ENCODE measurements around the gene HIVEP3.

HIVEP3 gene

DNA sequence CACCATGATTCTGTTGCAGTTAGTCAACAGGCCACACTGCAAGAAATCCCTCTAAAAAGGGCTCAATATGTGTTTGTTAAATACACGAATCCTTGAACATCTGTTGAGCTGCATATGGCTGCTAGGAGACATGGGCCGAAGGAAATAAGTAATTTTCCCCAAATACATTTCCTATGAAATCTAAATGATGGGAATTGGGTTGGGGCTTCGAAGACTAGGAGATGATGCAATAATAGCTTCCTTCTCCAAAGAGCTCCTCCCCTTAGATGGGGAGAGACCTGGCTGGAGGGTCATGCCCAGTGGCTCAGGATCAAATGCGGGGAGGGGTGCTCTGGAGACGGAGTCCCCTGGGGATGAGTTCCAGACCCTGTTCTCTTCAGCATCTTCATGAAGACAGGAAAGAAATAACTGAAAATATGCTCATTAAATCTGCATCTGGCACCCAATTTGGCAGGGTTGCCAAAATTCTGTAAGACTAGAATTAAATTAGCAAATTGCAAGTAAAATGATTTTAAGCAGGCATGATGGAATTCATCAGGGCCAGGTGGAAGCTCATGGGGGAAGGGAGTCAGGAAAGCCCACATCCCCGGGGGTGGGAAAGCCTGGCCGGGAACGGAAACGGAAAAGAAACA, 269.2 kb downstream of the HIVEP3 start:
- Mint-ChIP-seq H3K4me3 (no peak overlapping the region), H3K27ac (ENCODE audit: low read depth) (peak overlapping the region; percentile 70), H3K36me3 (ENCODE audit: insufficient read depth) (peaks cover 1% of the 10 kb centered on the region), H3K9me3 (no peaks in the 10 kb centered on the region), H3K4me1 (peaks cover 60% of the 10 kb centered on the region), H3K27me3 (no peaks in the 10 kb centered on the region)
- DNase-seq (ENCODE audit: low spot score in 2 of 2) (no peak), ATAC-seq (replicated peaks; ENCODE audit: extremely low read depth, poor library complexity, severe bottlenecking) (no peak)

DNA sequence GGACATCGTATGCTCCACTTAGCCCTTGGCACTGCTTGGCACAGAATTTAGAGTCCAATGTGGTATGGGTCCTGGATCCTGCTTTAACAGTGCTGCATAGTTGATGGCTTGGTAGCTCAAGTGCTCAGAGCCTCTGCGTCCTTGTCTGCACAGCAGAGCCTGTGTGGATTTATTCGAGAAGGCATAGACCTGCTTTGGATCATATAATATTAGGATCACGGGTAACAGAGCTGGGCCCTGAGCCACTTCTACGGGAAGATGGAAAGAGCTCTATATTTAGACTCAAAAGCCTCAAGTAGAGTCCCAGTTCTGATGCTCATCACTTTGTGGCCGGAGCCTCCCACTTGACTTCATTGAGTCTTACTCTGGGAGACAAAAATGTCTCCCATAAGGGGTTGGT, 269.9 kb downstream of the HIVEP3 start:
- H3K4me3 Mint-ChIP-seq = no peak overlapping the region

DNA sequence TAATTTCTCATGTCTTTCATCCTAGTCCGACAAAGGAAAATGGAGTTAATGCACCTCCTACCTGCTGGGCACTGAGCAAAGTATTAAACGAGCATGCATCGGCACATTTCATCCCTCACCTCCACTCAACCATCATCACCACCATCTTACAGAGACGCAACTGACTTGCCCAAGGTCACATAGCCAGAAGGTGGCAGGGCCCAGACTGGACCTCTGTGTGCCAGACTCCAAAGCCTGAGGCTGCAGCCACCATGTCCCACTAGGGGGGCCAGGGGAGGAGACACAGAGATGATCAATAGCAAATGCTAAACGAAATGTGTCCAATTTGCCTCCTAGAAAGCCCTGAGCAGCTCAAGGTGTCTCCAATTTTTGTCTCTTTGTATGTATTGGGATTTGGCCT, 270.5 kb downstream of the HIVEP3 start:
- no peak for ATAC-seq (replicated peaks; ENCODE audit: extremely low read depth, poor library complexity, severe bottlenecking)

More for the DNA sequence above, 269.9 kb downstream of the HIVEP3 start:
- H3K4me1 Mint-ChIP-seq = peaks cover 60% of the 10 kb centered on the region
- no peak for DNase-seq (ENCODE audit: low spot score in 2 of 2)
- H3K27me3 Mint-ChIP-seq = no peaks in the 10 kb centered on the region
- peaks cover 1% of the 10 kb centered on the region for H3K36me3 Mint-ChIP-seq (ENCODE audit: insufficient read depth)
- no peak overlapping the region for H3K27ac Mint-ChIP-seq (ENCODE audit: low read depth)
- H3K9me3 Mint-ChIP-seq = no peaks in the 10 kb centered on the region
- no peak for ATAC-seq (replicated peaks; ENCODE audit: extremely low read depth, poor library complexity, severe bottlenecking)

DNA sequence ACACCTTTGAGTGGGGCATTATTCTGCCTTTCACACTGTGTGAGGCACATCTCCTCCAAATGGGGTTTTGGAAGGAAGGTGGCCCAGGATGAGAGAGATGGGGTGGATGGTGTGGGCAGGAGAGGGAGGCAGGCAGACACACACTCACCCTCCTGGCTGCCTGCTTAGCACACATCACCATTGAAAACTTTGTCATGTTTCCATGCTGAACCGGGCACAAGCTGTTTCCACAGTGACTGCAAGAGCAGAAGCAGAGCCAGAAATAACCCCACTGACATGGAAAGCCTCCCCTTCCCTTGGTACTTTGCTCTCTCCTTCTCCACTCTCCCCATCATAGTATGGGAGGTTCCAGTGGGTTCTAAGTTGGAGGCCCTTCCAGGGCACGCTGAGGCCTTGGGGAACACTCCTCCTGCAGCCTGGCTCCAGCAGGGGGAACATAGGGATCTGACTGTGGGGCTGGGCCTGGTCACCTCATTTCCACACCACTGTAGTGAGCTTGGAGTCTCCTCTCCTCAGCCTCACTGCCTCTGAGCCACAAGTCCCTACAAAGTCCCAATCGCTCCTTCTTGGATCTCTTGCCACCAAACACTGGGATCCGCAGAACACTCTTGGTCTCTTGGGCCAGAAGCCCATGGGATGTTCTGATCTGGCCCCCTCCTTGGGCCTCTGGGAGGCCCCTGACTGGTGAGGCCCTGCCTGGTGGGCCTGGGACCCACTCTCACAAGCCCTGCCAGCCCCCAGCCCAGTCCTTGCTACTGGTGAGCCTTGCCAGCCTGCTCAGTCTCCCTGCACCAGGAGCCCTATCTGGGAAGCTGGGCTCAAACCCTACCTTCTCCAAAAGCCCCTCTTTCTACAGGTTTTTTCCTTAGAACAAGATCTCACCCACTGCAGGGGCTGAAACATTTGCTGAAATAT, 271.2 kb downstream of the HIVEP3 start:
- ATAC-seq (replicated peaks; ENCODE audit: extremely low read depth, poor library complexity, severe bottlenecking) (no peak), DNase-seq (ENCODE audit: low spot score in 2 of 2) (no peak)
- Mint-ChIP-seq H3K9me3 (no peaks in the 10 kb centered on the region), H3K27ac (ENCODE audit: low read depth) (no peak overlapping the region), H3K36me3 (ENCODE audit: insufficient read depth) (peaks cover 1% of the 10 kb centered on the region), H3K4me3 (no peak overlapping the region), H3K4me1 (peaks cover 51% of the 10 kb centered on the region), H3K27me3 (no peaks in the 10 kb centered on the region)

More for the DNA sequence above, 270.5 kb downstream of the HIVEP3 start:
- Mint-ChIP-seq H3K27me3 (no peaks in the 10 kb centered on the region), H3K9me3 (no peaks in the 10 kb centered on the region), H3K27ac (ENCODE audit: low read depth) (no peak overlapping the region), H3K4me1 (peaks cover 55% of the 10 kb centered on the region), H3K4me3 (no peak overlapping the region), H3K36me3 (ENCODE audit: insufficient read depth) (peaks cover 1% of the 10 kb centered on the region)
- DNase-seq (ENCODE audit: low spot score in 2 of 2) = no peak

DNA sequence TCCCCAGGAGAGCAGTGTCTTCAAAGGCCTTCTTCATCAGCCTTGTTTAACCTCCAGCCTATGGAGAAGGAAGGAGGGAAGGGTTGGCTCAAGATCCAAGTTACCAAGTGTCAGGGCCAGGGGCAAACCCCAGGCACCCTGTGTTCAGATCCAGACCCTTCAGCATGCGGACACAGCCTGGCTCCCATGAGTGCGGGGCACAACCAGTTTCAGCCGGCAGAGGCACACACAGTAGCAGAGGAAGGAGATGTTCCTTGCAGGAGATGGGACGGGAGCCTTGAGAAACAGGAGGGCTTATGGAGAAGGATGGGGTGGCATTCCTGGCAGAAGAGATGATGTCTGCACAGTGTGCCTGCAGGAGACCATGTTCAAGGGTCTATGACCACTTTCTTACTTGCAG, 272.5 kb downstream of the HIVEP3 start:
- peaks cover 1% of the 10 kb centered on the region for H3K36me3 Mint-ChIP-seq (ENCODE audit: insufficient read depth)
- no peaks in the 10 kb centered on the region for H3K27me3 Mint-ChIP-seq
- H3K27ac Mint-ChIP-seq (ENCODE audit: low read depth) = no peak overlapping the region
- peaks cover 45% of the 10 kb centered on the region for H3K4me1 Mint-ChIP-seq
- no peaks in the 10 kb centered on the region for H3K9me3 Mint-ChIP-seq
- no peak overlapping the region for H3K4me3 Mint-ChIP-seq
- no peak for ATAC-seq (replicated peaks; ENCODE audit: extremely low read depth, poor library complexity, severe bottlenecking)
- no peak for DNase-seq (ENCODE audit: low spot score in 2 of 2)

DNA sequence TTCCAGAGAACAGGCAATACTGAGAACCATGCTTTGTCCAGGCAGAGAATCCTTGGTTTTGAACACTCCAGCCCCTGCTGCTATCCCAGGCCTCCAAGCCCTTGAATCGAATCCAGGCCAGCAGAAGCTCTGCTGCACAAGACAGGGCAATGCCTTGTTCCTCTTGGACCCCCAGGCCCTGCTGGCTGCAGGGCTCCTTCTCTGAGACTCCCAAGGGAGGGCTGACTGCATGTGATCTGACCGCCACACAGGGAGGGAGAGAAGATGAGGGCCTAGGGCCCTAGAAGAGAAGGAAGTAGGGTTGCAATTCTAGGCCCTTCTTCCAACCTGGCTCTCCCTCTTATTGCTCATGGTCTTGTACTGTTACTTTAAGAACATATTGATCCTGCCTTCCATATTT, 273.7 kb downstream of the HIVEP3 start:
- Mint-ChIP-seq H3K27me3 (no peaks in the 10 kb centered on the region), H3K4me1 (peaks cover 35% of the 10 kb centered on the region), H3K36me3 (ENCODE audit: insufficient read depth) (no peaks in the 10 kb centered on the region), H3K9me3 (no peaks in the 10 kb centered on the region), H3K27ac (ENCODE audit: low read depth) (peak overlapping the region; percentile 9), H3K4me3 (no peak overlapping the region)
- no peak for ATAC-seq (replicated peaks; ENCODE audit: extremely low read depth, poor library complexity, severe bottlenecking)
- DNase-seq (ENCODE audit: low spot score in 2 of 2) = no peak

DNA sequence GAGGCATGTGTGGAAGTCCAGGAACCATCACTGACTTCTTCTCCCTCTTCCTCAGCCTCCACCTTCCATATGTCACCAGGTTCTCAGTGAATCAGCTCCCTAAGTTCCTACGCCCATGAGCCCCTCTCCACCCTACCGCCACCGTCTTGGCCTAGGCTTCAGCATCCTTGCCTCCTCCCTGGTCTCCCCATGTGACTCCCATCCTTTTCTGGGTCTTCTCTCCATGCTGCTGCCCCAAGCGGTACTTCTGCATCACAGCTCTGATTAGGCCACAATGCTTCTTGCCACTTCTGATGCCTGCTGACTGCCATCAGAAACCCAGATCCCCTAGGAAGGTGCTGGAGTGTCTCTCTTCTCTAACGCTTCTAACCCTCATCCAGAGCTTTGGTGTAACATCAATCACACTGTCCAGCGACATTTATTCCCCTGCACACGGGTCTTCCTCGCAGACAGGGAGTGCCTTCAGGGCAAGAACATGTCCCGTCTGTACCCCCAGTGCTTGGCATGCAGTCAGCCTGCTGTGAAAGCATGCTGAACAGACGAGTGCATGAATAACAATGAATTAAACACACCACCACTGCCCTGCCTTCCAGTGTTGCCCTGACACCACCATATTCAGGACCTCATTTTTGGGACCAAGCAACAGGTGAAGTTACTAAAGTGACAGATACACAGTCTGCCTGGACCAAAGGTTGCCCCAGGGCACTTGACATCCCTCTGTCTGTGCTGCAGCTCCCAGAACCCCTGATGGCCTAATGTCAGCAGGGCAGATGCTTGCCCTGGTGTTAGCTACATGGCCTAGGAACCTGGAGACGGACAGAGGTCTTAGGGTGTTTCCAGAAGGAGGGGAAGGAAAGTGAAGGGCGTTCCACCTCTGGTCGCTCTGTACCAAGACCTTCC, 275.6 kb downstream of the HIVEP3 start:
- no peak for DNase-seq (ENCODE audit: low spot score in 2 of 2)
- no peaks in the 10 kb centered on the region for H3K9me3 Mint-ChIP-seq
- no peak overlapping the region for H3K27ac Mint-ChIP-seq (ENCODE audit: low read depth)
- peaks cover 28% of the 10 kb centered on the region for H3K4me1 Mint-ChIP-seq
- ATAC-seq (replicated peaks; ENCODE audit: extremely low read depth, poor library complexity, severe bottlenecking) = no peak
- H3K4me3 Mint-ChIP-seq = no peak overlapping the region
- H3K36me3 Mint-ChIP-seq (ENCODE audit: insufficient read depth) = no peaks in the 10 kb centered on the region
- no peaks in the 10 kb centered on the region for H3K27me3 Mint-ChIP-seq

DNA sequence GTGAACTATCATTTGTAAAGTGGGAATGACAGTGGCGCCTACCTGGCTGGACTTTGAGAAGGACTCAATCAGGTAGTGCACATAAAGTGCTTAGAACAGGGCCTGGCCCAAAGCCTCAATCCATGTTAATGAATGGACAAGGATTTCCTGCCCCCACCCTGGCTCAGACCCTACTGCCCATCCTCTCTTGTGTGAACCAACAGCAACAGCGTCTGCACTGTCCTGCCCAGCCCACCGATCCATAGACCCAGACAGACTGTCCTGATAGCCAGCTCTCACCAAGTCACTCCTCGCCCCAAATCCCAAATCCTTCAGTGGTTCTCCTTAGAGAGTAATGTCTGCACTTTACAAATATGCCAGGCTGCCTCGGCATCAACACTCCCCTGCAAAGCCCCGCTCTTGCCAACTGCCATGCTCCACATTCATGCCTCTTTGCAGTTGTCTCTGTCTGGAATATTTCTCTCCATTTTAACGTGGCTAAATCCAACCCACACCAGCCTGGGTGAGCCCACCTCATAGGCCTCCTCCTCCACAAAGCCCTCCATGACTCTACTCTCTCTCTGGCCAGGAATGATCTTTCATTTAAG, 276.7 kb downstream of the HIVEP3 start:
- Mint-ChIP-seq H3K27me3 (no peaks in the 10 kb centered on the region), H3K36me3 (ENCODE audit: insufficient read depth) (no peaks in the 10 kb centered on the region), H3K4me1 (peaks cover 29% of the 10 kb centered on the region), H3K27ac (ENCODE audit: low read depth) (no peak overlapping the region), H3K9me3 (no peaks in the 10 kb centered on the region), H3K4me3 (no peak overlapping the region)
- no peak for ATAC-seq (replicated peaks; ENCODE audit: extremely low read depth, poor library complexity, severe bottlenecking)
- DNase-seq (ENCODE audit: low spot score in 2 of 2) = no peak

DNA sequence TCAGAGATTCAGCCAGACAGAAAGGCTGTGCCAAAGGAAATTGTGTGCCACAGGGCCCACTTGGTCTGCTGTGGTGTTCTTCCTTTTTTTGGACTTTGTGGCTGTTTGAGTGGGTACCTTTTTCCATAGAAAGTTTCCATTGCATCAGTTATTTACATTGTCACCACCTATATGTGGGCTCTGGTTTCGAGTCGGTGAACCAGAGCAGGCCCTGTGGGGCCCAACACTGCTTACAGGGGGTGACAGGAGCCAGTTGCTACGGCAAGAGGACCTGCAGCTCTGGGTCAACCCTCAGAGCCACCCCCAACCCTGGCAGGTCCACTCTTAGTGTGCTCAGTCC, 277.3 kb downstream of the HIVEP3 start:
- no peak overlapping the region for H3K4me3 Mint-ChIP-seq
- H3K36me3 Mint-ChIP-seq (ENCODE audit: insufficient read depth) = no peaks in the 10 kb centered on the region
- peak overlapping the region; percentile 26 for H3K27ac Mint-ChIP-seq (ENCODE audit: low read depth)
- DNase-seq (ENCODE audit: low spot score in 2 of 2) (no peak), ATAC-seq (replicated peaks; ENCODE audit: extremely low read depth, poor library complexity, severe bottlenecking) (no peak)
- no peaks in the 10 kb centered on the region for H3K27me3 Mint-ChIP-seq
- peaks cover 28% of the 10 kb centered on the region for H3K4me1 Mint-ChIP-seq
- H3K9me3 Mint-ChIP-seq = no peaks in the 10 kb centered on the region

DNA sequence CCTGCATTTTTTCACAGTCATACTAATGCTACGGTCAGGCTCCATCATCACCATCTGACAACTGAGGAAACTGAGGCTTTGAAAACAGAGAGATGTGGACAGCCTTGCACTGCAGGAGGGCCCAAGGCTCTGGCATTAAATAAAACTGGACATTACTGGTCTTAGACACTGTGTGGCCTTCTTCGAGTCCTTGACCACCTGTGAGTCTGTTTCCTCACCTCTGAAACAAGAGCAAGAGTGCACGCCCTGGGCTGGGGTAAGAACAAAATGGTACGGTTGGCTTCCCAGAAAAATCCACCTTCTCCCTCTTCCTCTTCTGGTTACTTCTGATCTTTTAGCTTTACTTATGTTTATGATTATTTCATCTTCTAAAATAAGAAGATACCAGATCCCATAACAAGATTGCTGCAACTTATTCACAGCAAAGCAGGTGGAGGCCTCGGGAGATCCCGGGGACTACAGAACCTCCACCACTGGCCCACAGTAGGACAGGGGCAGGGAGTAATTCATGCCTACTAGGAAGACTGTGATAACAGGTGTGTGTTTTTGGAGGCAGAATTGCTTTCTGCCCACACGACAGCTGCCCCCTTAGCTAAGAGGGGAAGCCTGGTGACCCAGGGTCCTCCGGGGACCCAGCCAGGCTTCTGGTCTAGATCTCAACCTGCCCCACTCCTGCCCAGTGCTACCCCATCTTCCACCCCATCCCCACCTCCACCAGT, 277.8 kb downstream of the HIVEP3 start:
- peak overlapping the region; percentile 26 for H3K27ac Mint-ChIP-seq (ENCODE audit: low read depth)
- DNase-seq (ENCODE audit: low spot score in 2 of 2) = no peak
- H3K36me3 Mint-ChIP-seq (ENCODE audit: insufficient read depth) = no peaks in the 10 kb centered on the region
- no peak for ATAC-seq (replicated peaks; ENCODE audit: extremely low read depth, poor library complexity, severe bottlenecking)
- H3K27me3 Mint-ChIP-seq = no peaks in the 10 kb centered on the region
- H3K4me1 Mint-ChIP-seq = peaks cover 23% of the 10 kb centered on the region
- no peak overlapping the region for H3K4me3 Mint-ChIP-seq
- H3K9me3 Mint-ChIP-seq = no peaks in the 10 kb centered on the region

DNA sequence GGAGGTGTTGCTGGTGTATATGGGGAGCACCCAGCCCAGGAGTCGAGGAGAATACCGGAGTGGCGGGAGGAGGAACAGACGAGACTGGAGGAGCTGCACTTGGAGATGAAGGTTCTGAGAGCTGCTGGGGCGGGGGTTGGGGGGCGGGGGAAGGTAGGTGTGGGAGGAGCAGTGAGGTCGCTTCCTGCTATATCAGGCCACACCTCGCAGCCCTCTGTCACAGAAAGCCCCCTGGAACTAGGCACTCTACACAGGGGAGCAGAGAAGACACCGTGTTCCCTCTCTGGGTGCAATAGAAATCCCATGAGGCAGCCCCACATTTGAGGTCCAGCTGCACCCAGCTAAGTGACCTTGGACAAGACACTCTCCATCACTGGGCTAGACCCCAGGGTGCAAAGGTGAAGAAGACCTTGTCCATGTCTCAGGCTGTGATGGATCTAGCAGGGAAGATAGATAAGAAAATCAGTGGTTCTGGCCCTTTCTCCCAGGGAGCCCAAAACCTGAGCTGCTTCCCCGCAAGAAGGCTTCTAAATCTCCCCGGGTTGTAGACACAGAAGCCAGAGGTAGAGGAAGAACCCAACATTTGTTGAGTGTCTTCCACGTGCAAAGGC, 278.5 kb downstream of the HIVEP3 start:
- H3K27ac Mint-ChIP-seq (ENCODE audit: low read depth) = peak overlapping the region; percentile 82
- DNase-seq (ENCODE audit: low spot score in 2 of 2) = no peak
- H3K9me3 Mint-ChIP-seq = no peaks in the 10 kb centered on the region
- H3K36me3 Mint-ChIP-seq (ENCODE audit: insufficient read depth) = no peaks in the 10 kb centered on the region
- no peaks in the 10 kb centered on the region for H3K27me3 Mint-ChIP-seq
- H3K4me1 Mint-ChIP-seq = peaks cover 23% of the 10 kb centered on the region
- H3K4me3 Mint-ChIP-seq = peak overlapping the region; percentile 3
- ATAC-seq (replicated peaks; ENCODE audit: extremely low read depth, poor library complexity, severe bottlenecking) = peak; percentile 43

All from central memory CD8-positive, alpha-beta T cell (primary cell).